ELF-1 (cell line): ENCODE data around the gene MBP.

ENCODE experiments used
- DNase-seq: peaks from one replicate; pipeline ENCODE4 v3.0.0-alpha.2; 2016; ENCODE audit warnings: low read depth, low spot score

The MBP gene

GRCh38 chr18:77101410-77102258 lies 30.9 kb downstream of the MBP start:
- peak; percentile 85 for DNase-seq

- DNase-seq: no peak
These were observed 31.7 kb downstream of the MBP start for GRCh38 chr18:77100751-77101355.

GRCh38 chr18:77099485-77100370 lies 32.9 kb downstream of the MBP start:
- DNase-seq: peak; percentile 51

- DNase-seq: peak; percentile 66
These were observed 33.9 kb downstream of the MBP start for GRCh38 chr18:77098538-77099174.

GRCh38 chr18:77098029-77098428 lies 34.6 kb downstream of the MBP start:
- no peak for DNase-seq

- peak; percentile 83 for DNase-seq
These were observed 35.4 kb downstream of the MBP start for GRCh38 chr18:77096936-77097886.

GRCh38 chr18:77095391-77096371 lies 36.9 kb downstream of the MBP start:
- DNase-seq: no peak

- DNase-seq: no peak
These were observed 39.0 kb downstream of the MBP start for GRCh38 chr18:77093586-77093985.

- DNase-seq: peak; percentile 47
These were observed 39.5 kb downstream of the MBP start for GRCh38 chr18:77093067-77093430.

GRCh38 chr18:77092104-77093066 lies 40.2 kb downstream of the MBP start:
- DNase-seq: peak; percentile 46

- DNase-seq: no peak
These were observed 41.2 kb downstream of the MBP start for GRCh38 chr18:77091366-77091765.

GRCh38 chr18:77090546-77091174 lies 41.9 kb downstream of the MBP start:
- DNase-seq: no peak

GRCh38 chr18:77089723-77090285 lies 42.8 kb downstream of the MBP start:
- DNase-seq: no peak

- peak; percentile 98 for DNase-seq
These were observed 43.4 kb downstream of the MBP start for GRCh38 chr18:77088963-77089722.

- DNase-seq: peak; percentile 69
These were observed 45.0 kb downstream of the MBP start for GRCh38 chr18:77087393-77088141.
